ES-I3 (cell line): ENCODE data around the gene SLC47A2.
"Not testable (repeated sequence)": the region's sequence is repeated elsewhere in the genome, so short reads cannot be mapped to it uniquely, and the experiment has no call there.

ENCODE experiments used
- H3K36me3 ChIP-seq: 2 replicates; pipeline ENCODE4 v1.6.1; 2013; ENCODE audit warnings: mild to moderate bottlenecking, low read length, control low read depth, moderate library complexity; ENCODE audit not compliant: insufficient read depth
- H3K4me1 ChIP-seq: 2 replicates; pipeline ENCODE4 v1.6.1; 2013; ENCODE audit warnings: mild to moderate bottlenecking, control low read depth, low read length; ENCODE audit not compliant: insufficient read depth
- H3K9ac ChIP-seq: 2 replicates; pipeline ENCODE4 v1.6.1; 2013; ENCODE audit warnings: low read depth, mild to moderate bottlenecking, low read length, moderate library complexity
- H3K9me3 ChIP-seq: 2 replicates; pipeline ENCODE4 v1.6.1; 2013; ENCODE audit warnings: mild to moderate bottlenecking, low read length, moderate library complexity; ENCODE audit not compliant: control insufficient read depth, insufficient read depth

The SLC47A2 gene

GRCh38 chr17:19684909-19685580 is 31.3 kb downstream of the SLC47A2 start:
- not testable (repeated sequence) for H3K4me1 ChIP-seq, H3K9ac ChIP-seq, H3K36me3 ChIP-seq, H3K9me3 ChIP-seq

DNA sequence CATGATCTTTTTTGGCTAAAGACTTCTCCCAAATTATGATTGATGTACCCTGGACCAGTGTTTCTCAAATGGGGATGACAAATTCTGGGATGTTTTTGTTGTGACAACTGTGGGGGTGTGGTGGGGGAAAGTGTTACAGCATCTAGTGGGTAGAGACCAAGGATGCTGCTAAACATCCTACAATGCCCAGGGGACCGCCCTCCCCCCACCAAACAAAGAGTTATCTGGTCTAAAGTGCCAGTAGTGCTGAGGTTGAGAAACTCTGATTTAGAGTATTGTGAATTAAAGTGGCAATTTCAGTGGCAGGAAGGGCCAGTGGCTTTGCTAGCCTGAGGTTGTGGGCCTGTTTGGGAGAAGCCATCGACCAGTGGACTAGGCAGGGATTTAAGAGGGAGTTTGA is 33.3 kb downstream of the SLC47A2 start:
- Histone ChIP-seq H3K9ac (no peak overlapping the region), H3K36me3 (peaks cover 13% of the 10 kb centered on the region), H3K9me3 (peaks cover 19% of the 10 kb centered on the region), H3K4me1 (no peaks in the 10 kb centered on the region)

DNA sequence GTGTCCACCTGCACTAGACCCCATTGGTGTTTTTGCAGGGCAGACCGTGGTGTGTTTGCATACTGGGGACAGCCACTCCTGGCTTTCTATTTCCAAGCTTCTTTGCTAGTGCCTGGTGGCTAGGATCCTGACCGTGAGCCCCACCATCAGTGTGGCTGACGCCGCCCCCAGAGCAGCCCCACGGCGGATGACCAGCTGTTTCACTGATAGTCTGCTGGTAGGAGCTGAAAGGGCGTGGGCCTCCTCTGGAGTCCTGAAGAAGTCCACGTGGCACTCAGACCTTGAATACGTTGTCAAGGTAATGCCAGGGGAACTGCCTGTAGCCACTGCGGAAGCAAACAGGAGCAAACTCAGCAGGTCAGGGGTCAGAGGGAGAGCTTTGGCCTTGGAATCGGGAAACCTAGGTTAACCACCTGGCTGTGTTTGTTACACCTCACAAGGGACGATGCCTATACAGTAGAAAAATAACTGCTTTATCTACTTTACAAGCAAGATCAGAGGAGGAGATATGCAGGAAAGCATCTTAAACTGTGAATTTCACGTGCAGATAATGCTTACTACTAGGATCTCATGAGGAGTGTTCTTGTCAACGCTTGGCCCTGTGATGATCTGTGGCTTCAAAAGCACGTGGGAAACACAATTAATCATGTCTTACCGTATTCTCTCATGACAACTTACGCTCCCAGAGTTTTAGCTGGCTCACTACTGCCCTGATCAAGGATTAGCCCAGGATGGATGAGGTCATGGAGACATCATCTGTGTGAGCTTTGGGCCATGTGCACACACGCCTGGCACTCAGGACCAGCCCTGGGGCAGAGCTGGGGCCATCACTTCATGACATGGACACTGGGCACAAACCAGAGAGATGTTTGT is 37.6 kb downstream of the SLC47A2 start:
- Histone ChIP-seq H3K9ac (no peak overlapping the region), H3K36me3 (peaks cover 26% of the 10 kb centered on the region), H3K9me3 (peaks cover 45% of the 10 kb centered on the region), H3K4me1 (no peaks in the 10 kb centered on the region)

DNA sequence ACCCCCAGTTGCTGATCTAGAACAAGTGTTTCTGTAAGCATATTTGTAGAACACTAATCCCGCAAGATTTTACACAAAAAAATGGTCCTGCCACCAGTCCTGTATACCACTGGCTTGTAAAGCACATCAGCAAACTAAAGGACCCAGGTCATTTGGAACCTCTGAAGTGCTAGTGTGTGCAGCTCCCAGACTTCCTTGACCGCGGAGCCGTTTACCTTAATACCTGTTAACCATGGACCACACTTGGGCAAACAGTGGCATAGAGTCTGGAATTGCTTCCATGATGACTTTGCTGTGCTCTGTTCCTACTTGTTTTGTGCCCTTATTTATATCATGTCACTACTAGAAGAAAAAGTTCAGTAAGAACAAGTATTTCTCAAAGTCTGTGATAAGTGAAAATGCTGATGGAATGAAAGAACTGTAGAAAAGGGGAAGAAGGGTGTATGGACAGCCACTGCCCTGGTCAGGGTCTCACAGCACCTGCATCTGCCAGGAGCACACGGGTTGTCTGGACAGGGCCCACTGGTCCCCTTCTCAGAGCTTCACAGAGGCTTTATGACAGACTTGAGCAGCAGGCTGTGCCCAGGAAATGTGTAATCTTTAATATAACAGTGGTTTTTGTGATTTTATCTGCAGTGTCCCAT is 38.5 kb downstream of the SLC47A2 start:
- Histone ChIP-seq H3K36me3 (peaks cover 29% of the 10 kb centered on the region), H3K4me1 (no peaks in the 10 kb centered on the region), H3K9ac (no peak overlapping the region), H3K9me3 (peaks cover 45% of the 10 kb centered on the region)

- H3K4me1 ChIP-seq = no peaks in the 10 kb centered on the region
- peaks cover 29% of the 10 kb centered on the region for H3K36me3 ChIP-seq
- H3K9me3 ChIP-seq = peaks cover 45% of the 10 kb centered on the region
- no peak overlapping the region for H3K9ac ChIP-seq
Measured at GRCh38 chr17:19676896-19677295, 39.5 kb downstream of the SLC47A2 start.

GRCh38 chr17:19673623-19674022 is 42.8 kb downstream of the SLC47A2 start:
- Histone ChIP-seq H3K36me3 (peaks cover 32% of the 10 kb centered on the region), H3K9ac (no peak overlapping the region), H3K9me3 (peaks cover 31% of the 10 kb centered on the region), H3K4me1 (no peaks in the 10 kb centered on the region)

GRCh38 chr17:19672009-19672750 is 44.2 kb downstream of the SLC47A2 start:
- Histone ChIP-seq H3K36me3 (peaks cover 25% of the 10 kb centered on the region), H3K4me1 (no peaks in the 10 kb centered on the region), H3K9ac (no peak overlapping the region), H3K9me3 (peaks cover 20% of the 10 kb centered on the region)

GRCh38 chr17:19671433-19671832 is 45.0 kb downstream of the SLC47A2 start:
- Histone ChIP-seq H3K9ac (no peak overlapping the region), H3K36me3 (peaks cover 25% of the 10 kb centered on the region), H3K9me3 (peaks cover 14% of the 10 kb centered on the region), H3K4me1 (no peaks in the 10 kb centered on the region)

- Histone ChIP-seq H3K4me1 (no peaks in the 10 kb centered on the region), H3K9me3 (peaks cover 9% of the 10 kb centered on the region), H3K9ac (no peak overlapping the region), H3K36me3 (peaks cover 24% of the 10 kb centered on the region)
Measured at GRCh38 chr17:19670908-19671307, 45.5 kb downstream of the SLC47A2 start.

DNA sequence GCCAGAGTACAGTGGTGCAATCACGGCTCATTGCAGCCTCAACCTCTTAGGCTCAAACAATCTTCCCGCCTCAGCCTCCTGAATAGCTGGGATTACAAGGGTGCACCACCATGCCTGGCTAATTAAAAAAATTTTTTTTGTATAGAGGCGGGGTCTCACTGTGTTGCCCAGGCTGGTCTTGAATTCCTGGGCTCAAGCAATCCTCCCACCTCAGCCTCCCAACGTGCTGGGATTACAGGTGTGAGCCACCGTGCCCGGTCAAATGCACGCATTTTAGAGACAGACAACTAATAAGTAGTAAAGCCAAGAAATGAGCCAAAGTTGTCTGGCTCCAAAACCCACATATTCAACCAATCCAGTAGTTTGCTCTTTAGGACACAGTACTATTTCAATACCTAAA is 46.7 kb downstream of the SLC47A2 start:
- not testable (repeated sequence) for H3K4me1 ChIP-seq, H3K9ac ChIP-seq, H3K9me3 ChIP-seq
- peaks cover 25% of the 10 kb centered on the region for H3K36me3 ChIP-seq

DNA sequence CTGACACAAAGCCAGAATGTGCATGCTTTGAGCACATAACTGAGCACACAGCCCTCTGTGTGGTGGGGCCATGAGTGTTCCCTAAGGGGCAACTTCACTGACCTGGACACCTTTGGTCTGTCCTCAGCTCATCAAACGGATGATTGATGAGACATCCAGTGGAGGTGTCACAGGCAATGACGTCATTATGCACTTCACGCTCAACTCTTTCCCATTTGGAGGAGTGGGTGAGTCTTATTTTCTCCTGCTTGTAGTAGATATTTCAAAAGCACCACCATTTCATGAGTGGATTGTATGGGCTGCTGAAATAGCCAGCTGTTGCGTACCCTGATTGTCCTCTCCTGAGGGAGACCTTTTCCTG is 51.6 kb downstream of the SLC47A2 start:
- Histone ChIP-seq H3K9ac (no peak overlapping the region), H3K36me3 (peaks cover 32% of the 10 kb centered on the region), H3K9me3 (no peaks in the 10 kb centered on the region), H3K4me1 (peaks cover 11% of the 10 kb centered on the region; the same call in 1 of the 2 replicates)

GRCh38 chr17:19664136-19664820 is 52.1 kb downstream of the SLC47A2 start:
- Histone ChIP-seq H3K4me1 (peaks cover 11% of the 10 kb centered on the region; the same call in 1 of the 2 replicates), H3K9ac (no peak overlapping the region), H3K9me3 (no peaks in the 10 kb centered on the region), H3K36me3 (peaks cover 33% of the 10 kb centered on the region)

- no peak overlapping the region for H3K9ac ChIP-seq
- H3K9me3 ChIP-seq = no peaks in the 10 kb centered on the region
- H3K4me1 ChIP-seq = peaks cover 11% of the 10 kb centered on the region; the same call in 1 of the 2 replicates
- peaks cover 33% of the 10 kb centered on the region for H3K36me3 ChIP-seq
Measured at GRCh38 chr17:19663097-19663496, 53.3 kb downstream of the SLC47A2 start.

DNA sequence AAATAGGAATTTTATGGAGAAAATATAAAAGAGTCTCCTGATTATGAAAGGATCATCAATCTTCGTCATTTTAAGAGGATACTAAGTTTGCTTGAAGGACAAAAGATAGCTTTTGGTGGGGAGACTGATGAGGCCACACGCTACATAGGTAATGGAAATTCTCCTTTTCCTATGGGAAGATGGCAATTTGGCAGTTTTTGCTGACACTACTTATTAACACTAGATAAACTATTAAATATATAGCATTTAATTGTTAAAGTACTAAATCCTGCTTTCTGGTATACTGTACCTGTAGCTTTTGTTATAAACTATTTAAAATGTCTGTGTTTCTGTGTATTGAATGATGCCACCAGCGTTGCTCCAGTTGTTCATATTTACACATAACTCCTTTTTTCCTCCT is 55.3 kb downstream of the SLC47A2 start:
- H3K36me3 ChIP-seq = peaks cover 43% of the 10 kb centered on the region

More for the DNA sequence above, 55.3 kb downstream of the SLC47A2 start:
- peaks cover 11% of the 10 kb centered on the region; the same call in 1 of the 2 replicates for H3K4me1 ChIP-seq
- H3K9ac ChIP-seq = no peak overlapping the region
- H3K9me3 ChIP-seq = no peaks in the 10 kb centered on the region
